Measurements from ENCODE around the gene TRPM1.

TRPM1 gene

DNA sequence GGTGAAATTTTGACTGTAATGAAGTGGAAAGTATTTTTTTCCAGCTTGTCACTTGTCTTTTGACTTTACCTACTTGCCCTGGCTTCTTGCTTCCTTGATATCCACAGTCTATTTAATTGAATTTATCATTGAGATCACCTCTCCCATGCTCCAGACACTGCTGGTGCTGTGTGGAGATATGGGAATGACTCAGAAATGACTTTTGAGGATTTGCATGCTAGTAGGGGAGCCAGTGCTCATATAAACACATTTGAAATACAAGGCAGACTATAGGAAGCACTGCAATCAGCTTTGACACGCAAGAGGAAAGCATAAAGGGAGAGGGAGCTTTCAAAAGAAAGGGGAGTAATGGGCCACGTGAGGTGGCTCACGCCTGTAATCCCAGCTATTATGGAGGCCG lies 7.3 kb upstream of the TRPM1 start:
- H3K36me3 ChIP-seq (ENCODE audit: control insufficient read depth, insufficient read depth, low read length) = no peaks in the 10 kb centered on the region
- H3K27me3 ChIP-seq (ENCODE audit: control insufficient read depth, insufficient read depth, low read length) = no peaks in the 10 kb centered on the region
- no peak overlapping the region for H3K9ac ChIP-seq (ENCODE audit: low read length)
- H3K9me3 ChIP-seq (ENCODE audit: control insufficient read depth, low read length) = no peaks in the 10 kb centered on the region
- no peak overlapping the region for H3K4me3 ChIP-seq (ENCODE audit: low read length)
- no peaks in the 10 kb centered on the region for H3K4me1 ChIP-seq (ENCODE audit: control insufficient read depth, insufficient read depth, low read length)

DNA sequence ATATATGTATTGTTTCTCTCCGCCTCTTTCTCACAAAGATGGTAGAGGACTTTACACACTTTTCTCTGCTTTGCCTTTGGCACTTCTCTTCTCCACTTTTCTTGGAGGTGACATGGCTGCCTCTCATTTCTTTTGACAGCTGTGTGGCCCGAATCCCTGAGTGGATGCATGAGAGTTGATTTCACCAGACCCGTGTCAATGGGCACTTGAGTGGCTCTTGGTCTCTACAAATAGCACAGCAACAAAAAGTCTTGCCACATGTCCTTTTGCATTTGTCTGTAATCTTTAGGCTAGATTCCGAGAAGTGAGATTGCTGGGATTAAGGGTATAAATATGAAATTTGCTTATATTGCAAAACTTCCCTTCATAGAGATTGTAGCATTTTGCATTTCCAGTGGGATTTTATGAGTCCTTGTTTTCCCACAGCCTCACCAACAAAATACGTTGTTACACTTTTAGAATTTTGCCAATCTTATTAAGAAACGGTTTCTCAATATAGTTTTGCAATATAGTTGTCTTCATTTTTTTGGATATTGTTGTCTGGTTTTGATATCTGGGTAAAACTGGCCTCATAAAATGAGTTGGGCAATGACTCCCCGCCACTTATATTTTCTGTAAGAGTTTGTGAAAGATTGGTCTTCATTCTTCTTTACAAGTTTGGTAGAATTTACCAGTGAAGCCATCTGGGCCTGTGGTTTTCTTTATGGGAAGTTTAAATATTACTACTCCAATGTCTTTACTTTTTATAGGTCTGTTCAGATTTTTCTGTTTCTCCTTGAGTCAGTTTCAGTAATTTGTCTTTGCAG lies 5.2 kb upstream of the TRPM1 start:
- no peak overlapping the region for H3K4me3 ChIP-seq (ENCODE audit: low read length)
- no peaks in the 10 kb centered on the region for H3K36me3 ChIP-seq (ENCODE audit: control insufficient read depth, insufficient read depth, low read length)
- no peaks in the 10 kb centered on the region for H3K27me3 ChIP-seq (ENCODE audit: control insufficient read depth, insufficient read depth, low read length)
- no peak overlapping the region for H3K9ac ChIP-seq (ENCODE audit: low read length)
- H3K9me3 ChIP-seq (ENCODE audit: control insufficient read depth, low read length) = no peaks in the 10 kb centered on the region
- peaks cover 4% of the 10 kb centered on the region for H3K4me1 ChIP-seq (ENCODE audit: control insufficient read depth, insufficient read depth, low read length)

DNA sequence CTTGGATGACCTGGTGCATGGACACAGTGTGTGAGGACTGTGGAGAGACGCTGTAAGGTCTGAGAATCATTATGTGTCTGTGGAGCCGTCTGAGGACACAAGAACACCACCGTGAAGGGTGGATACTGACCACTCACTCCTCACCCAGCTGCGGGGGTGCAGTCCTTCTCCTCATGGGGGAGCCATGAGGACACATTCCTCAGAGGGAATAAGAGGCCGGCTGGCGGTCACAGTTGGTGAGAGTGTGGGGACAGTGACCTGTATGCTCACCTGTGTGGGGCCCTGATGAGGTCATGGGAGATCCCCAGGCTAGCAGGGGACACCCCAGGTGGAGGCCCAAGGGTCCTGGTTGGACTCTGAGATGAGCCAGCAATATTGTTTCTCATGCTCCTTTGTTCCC lies 2.5 kb upstream of the TRPM1 start:
- H3K9me3 ChIP-seq (ENCODE audit: control insufficient read depth, low read length) = no peaks in the 10 kb centered on the region
- no peak overlapping the region for H3K4me3 ChIP-seq (ENCODE audit: low read length)
- no peak overlapping the region for H3K9ac ChIP-seq (ENCODE audit: low read length)
- no peaks in the 10 kb centered on the region for H3K27me3 ChIP-seq (ENCODE audit: control insufficient read depth, insufficient read depth, low read length)
- peaks cover 28% of the 10 kb centered on the region for H3K4me1 ChIP-seq (ENCODE audit: control insufficient read depth, insufficient read depth, low read length)
- H3K36me3 ChIP-seq (ENCODE audit: control insufficient read depth, insufficient read depth, low read length) = no peaks in the 10 kb centered on the region

DNA sequence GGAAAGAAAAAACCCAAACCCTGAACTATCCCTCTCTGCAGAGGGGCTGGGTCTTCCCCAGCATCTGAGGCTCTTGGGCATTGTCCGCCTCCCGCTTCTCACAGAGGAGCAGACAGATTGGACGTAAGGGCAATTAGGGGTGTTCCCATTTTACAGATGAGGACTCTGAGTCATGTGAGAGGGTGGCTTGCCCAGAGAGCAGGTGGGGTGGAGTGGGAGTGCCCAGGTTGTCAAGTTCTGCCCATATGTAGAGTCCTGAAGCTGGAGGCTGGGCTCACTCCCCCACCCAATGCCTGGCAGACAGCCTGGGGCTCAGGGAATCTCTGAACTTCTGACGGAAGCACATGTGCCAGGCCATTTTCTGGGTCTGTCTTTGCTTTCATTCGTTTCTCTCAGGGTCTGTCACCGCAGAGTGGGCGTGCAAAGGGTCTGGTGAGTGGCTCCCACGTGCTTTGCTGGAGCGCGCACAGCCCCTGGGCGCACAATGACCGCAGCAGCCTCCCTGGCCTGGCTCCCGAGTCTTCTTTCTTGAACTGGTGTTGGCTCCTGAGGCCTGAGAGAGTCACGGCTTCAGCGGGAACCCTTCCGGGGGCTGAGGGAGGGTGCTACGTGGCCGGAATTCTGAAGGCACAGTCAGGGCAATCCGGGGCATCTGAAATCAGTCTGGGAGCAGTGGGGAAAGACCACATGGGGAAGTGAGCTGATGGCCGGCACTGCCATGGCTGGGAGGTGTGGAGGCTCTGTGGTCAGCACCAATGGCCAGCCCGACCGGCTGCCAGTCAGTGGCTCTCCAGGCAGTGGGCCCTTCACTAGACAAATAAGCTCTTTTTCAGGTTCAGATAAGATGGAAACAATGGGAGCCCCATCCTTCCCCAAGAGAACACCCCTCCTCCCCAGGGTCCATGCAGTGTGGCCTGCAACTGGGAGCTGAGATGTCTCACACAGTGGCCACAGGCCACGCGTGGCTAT lies 1.1 kb upstream of the TRPM1 start:
- H3K27me3 ChIP-seq (ENCODE audit: control insufficient read depth, insufficient read depth, low read length) = no peaks in the 10 kb centered on the region
- H3K36me3 ChIP-seq (ENCODE audit: control insufficient read depth, insufficient read depth, low read length) = no peaks in the 10 kb centered on the region
- no peak overlapping the region for H3K9ac ChIP-seq (ENCODE audit: low read length)
- H3K4me3 ChIP-seq (ENCODE audit: low read length) = no peak overlapping the region
- no peaks in the 10 kb centered on the region for H3K9me3 ChIP-seq (ENCODE audit: control insufficient read depth, low read length)
- H3K4me1 ChIP-seq (ENCODE audit: control insufficient read depth, insufficient read depth, low read length) = peaks cover 34% of the 10 kb centered on the region

DNA sequence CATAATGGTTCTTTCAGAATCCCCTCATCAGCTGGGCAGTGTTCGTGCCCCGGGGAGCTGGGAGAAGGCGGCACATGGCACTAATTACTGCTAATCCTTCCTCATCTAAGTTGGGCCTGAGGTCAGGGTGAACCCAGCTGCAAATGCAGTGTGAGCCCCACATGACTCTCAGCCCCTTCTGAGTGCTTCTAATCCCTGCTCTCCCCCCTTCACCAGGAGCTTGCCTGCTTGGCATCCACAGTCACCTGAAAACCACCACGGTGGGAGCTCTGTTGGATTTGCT lies 455 bp upstream of the TRPM1 start:
- H3K4me1 ChIP-seq (ENCODE audit: control insufficient read depth, insufficient read depth, low read length) = peaks cover 34% of the 10 kb centered on the region
- H3K27me3 ChIP-seq (ENCODE audit: control insufficient read depth, insufficient read depth, low read length) = no peaks in the 10 kb centered on the region
- H3K36me3 ChIP-seq (ENCODE audit: control insufficient read depth, insufficient read depth, low read length) = no peaks in the 10 kb centered on the region
- no peaks in the 10 kb centered on the region for H3K9me3 ChIP-seq (ENCODE audit: control insufficient read depth, low read length)
- H3K9ac ChIP-seq (ENCODE audit: low read length) = no peak overlapping the region
- no peak overlapping the region for H3K4me3 ChIP-seq (ENCODE audit: low read length)

DNA sequence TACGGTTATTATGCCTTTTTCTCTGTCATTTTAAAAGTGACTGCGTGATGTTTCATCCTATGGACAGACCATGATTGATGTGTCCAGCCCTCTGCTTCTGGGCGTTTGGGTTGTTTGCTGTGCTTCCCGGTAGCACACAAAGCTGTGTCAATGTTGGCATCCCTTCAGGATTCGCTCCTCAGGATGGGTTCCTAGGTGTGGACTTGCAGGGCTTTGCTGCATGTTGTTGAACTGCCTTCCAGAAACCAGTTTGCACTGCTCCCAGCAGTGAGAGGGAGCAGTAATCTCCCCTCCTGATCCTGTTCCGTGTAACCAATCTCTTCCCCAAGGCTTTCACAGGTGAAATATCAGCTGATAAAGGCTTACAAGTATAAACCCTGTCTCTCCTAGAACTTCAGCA lies 787 bp downstream of the TRPM1 start:
- no peaks in the 10 kb centered on the region for H3K27me3 ChIP-seq (ENCODE audit: control insufficient read depth, insufficient read depth, low read length)
- H3K4me3 ChIP-seq (ENCODE audit: low read length) = no peak overlapping the region
- H3K9me3 ChIP-seq (ENCODE audit: control insufficient read depth, low read length) = no peaks in the 10 kb centered on the region
- no peaks in the 10 kb centered on the region for H3K36me3 ChIP-seq (ENCODE audit: control insufficient read depth, insufficient read depth, low read length)
- H3K9ac ChIP-seq (ENCODE audit: low read length) = no peak overlapping the region
- peaks cover 34% of the 10 kb centered on the region for H3K4me1 ChIP-seq (ENCODE audit: control insufficient read depth, insufficient read depth, low read length)

DNA sequence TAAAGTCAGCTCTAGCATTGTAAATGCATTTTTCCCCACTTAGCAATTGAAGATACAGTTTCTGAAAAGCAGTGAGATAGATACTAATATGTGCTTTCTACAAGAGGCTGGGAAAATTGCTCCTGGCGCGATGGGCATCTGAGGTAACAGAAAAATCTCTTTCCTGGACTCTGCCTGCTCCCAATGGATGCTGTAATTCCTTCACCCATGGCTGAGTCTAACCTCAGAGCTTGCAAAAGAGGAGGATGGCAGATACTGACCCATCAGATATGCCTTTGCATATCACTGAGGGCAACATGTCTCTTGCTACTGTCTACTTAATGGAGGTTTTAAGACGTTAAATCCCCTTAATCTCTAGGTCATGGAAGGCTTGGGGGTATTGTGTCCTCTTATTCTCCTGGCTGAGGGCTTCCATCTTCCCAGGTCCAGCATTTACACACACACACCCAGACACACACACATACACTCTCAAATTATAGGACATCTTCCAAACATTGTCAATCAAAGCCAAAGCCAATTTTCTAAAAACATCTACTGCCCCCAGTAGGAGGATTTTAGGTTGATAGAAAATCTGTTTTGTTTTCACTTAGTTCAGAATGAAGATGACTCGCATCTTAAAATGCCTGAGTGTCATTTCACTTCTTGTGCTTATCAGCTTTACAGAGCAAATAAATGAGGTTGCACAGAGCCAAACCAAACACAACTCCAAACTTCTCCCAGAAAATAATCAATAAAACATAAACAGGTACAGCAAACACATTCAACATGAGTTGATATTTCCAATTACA lies 2.4 kb downstream of the TRPM1 start:
- Histone ChIP-seq H3K9me3 (ENCODE audit: control insufficient read depth, low read length) (no peaks in the 10 kb centered on the region), H3K36me3 (ENCODE audit: control insufficient read depth, insufficient read depth, low read length) (no peaks in the 10 kb centered on the region), H3K4me3 (ENCODE audit: low read length) (peak overlapping the region; percentile 31), H3K27me3 (ENCODE audit: control insufficient read depth, insufficient read depth, low read length) (no peaks in the 10 kb centered on the region), H3K9ac (ENCODE audit: low read length) (no peak overlapping the region), H3K4me1 (ENCODE audit: control insufficient read depth, insufficient read depth, low read length) (peaks cover 34% of the 10 kb centered on the region)

DNA sequence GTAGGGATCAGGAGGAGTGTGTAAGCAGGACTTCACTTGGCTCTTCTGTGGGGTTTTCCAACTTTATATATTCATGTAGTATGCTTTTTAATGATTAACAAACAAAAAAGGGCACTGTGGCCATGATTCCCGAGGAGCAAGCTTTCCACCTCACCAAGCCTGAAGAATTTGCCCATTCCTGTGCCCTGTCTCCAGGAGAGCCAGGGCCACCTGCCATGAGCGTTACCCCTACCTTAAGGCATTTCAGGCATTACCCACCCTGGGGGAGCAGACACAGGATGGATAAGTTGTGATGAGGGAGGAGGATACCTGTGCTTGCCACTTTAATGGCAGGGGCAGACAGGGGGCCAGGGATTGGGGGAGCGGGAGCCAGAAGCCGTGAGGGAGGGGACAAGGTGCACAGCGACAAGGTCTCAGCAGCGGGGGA lies 3.0 kb downstream of the TRPM1 start:
- H3K36me3 ChIP-seq (ENCODE audit: control insufficient read depth, insufficient read depth, low read length) = no peaks in the 10 kb centered on the region
- H3K9me3 ChIP-seq (ENCODE audit: control insufficient read depth, low read length) = no peaks in the 10 kb centered on the region
- H3K27me3 ChIP-seq (ENCODE audit: control insufficient read depth, insufficient read depth, low read length) = no peaks in the 10 kb centered on the region
- peaks cover 34% of the 10 kb centered on the region for H3K4me1 ChIP-seq (ENCODE audit: control insufficient read depth, insufficient read depth, low read length)
- no peak overlapping the region for H3K4me3 ChIP-seq (ENCODE audit: low read length)
- H3K9ac ChIP-seq (ENCODE audit: low read length) = no peak overlapping the region

DNA sequence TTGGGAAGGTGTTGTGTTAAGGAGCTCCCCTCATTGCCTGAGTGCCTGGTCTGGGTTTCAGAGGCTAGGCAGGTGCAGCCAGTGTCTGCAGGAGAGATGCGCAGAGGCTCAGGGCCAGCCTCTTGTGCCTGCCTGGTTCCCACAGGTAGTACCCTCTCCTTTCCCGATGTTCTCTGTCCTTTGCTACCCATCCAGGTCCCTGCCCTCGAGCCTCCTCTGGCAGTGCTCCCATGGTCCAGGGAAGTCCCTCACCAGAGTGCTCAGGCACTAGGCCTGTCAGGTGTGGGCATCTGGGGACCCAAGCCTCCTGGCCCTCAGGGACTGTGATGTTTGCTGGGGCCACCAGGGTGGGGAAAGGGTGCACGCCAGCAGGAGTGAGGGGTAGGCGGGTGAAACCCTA lies 5.0 kb downstream of the TRPM1 start:
- no peaks in the 10 kb centered on the region for H3K27me3 ChIP-seq (ENCODE audit: control insufficient read depth, insufficient read depth, low read length)
- H3K9ac ChIP-seq (ENCODE audit: low read length) = no peak overlapping the region
- H3K4me1 ChIP-seq (ENCODE audit: control insufficient read depth, insufficient read depth, low read length) = peaks cover 37% of the 10 kb centered on the region
- no peaks in the 10 kb centered on the region for H3K36me3 ChIP-seq (ENCODE audit: control insufficient read depth, insufficient read depth, low read length)
- no peak overlapping the region for H3K4me3 ChIP-seq (ENCODE audit: low read length)
- H3K9me3 ChIP-seq (ENCODE audit: control insufficient read depth, low read length) = no peaks in the 10 kb centered on the region

DNA sequence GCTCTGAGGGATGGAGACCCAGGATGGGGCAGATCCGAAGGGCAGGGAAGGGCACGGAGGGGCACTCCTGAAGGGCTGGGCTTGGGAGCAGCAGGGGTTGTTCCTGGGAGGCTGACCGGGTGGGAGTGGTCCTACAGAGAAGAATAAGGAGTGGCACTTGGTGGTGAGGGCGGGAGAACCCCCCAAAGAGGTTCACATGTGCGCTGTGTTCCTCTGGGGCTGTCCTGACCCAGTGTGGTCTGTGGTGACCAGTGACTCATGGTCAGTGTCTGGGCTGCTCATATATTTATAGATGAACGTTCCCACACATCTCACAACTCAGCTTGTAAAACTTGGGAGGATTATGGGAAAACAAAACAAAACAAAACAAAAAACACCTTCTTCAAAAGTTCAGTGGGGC lies 10.0 kb downstream of the TRPM1 start:
- Histone ChIP-seq H3K9me3 (ENCODE audit: control insufficient read depth, low read length) (no peaks in the 10 kb centered on the region), H3K36me3 (ENCODE audit: control insufficient read depth, insufficient read depth, low read length) (no peaks in the 10 kb centered on the region), H3K9ac (ENCODE audit: low read length) (no peak overlapping the region), H3K27me3 (ENCODE audit: control insufficient read depth, insufficient read depth, low read length) (no peaks in the 10 kb centered on the region), H3K4me1 (ENCODE audit: control insufficient read depth, insufficient read depth, low read length) (peaks cover 17% of the 10 kb centered on the region), H3K4me3 (ENCODE audit: low read length) (no peak overlapping the region)

DNA sequence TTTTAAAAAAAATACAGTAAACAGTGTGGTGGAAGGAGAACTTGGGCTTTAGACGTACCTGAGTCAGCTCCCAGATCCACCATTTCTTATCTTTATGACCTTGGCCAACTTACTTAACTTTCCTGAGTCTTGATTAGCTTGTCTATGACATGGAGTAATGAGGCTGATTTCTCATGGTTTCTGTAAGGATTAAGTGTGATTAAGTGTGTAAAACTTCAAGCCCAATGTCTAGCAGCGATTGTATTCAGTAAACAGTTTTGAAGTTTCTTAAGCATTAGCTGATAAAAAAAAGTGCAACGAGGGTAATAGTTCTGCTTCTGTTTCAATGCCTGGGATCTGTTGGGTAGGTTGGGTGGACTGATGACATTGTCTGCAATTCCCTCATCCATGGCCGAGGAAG lies 10.8 kb downstream of the TRPM1 start:
- H3K4me3 ChIP-seq (ENCODE audit: low read length) = no peak overlapping the region
- H3K9me3 ChIP-seq (ENCODE audit: control insufficient read depth, low read length) = no peaks in the 10 kb centered on the region
- H3K9ac ChIP-seq (ENCODE audit: low read length) = no peak overlapping the region
- H3K27me3 ChIP-seq (ENCODE audit: control insufficient read depth, insufficient read depth, low read length) = no peaks in the 10 kb centered on the region
- peaks cover 17% of the 10 kb centered on the region for H3K4me1 ChIP-seq (ENCODE audit: control insufficient read depth, insufficient read depth, low read length)
- no peaks in the 10 kb centered on the region for H3K36me3 ChIP-seq (ENCODE audit: control insufficient read depth, insufficient read depth, low read length)
